ENCODE results near the gene SIX6. TPM values are rescaled to one million over a fixed set of nuclear protein-coding genes. Genes with fewer than 3 reads are reported as not detected.
A peak's percentile ranks its signal among the peaks of the same experiment; 100 is the strongest.

The SIX6 gene
- total and polyA plus RNA-seq, 2 experiments from 2014 or later: not detected

DNA sequence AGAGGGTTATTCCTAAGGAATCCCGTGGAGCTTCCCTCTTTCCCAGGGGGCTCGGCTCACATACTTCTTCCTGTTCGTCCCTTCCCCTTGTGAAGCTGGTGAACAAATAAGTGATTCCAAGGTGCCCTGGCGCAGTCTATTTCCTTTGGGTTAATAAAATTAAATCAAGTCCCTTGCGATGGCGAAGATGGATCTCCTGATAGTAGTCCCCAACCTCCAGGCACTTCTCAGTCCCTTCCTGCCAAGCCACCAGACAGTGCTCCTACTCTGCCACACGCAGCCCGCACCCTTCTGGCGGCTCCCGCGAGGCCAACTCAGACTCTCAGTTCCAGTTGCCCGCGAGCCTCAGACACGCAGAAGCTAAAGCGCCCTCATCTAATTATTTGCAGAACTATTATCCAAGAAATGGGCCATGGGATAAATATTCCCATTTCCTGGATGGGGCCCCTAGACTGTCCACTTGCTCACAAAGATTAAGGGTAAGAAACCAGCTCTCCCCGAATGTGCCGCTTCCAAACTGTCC is 2.4 kb upstream of the SIX6 start:
- H3K4me3 ChIP-seq: no peak overlapping the region
- H3K9me3 ChIP-seq (ENCODE audit: low read depth): no peaks in the 10 kb centered on the region
- H3K4me1 ChIP-seq (ENCODE audit: low read depth): peaks cover 4% of the 10 kb centered on the region
- H3K27ac ChIP-seq: no peak overlapping the region
- no peak for DNase-seq (ENCODE audit: low read depth in 1 of 2, low spot score in 1 of 2)
- TF ChIP-seq, protein P1, sequence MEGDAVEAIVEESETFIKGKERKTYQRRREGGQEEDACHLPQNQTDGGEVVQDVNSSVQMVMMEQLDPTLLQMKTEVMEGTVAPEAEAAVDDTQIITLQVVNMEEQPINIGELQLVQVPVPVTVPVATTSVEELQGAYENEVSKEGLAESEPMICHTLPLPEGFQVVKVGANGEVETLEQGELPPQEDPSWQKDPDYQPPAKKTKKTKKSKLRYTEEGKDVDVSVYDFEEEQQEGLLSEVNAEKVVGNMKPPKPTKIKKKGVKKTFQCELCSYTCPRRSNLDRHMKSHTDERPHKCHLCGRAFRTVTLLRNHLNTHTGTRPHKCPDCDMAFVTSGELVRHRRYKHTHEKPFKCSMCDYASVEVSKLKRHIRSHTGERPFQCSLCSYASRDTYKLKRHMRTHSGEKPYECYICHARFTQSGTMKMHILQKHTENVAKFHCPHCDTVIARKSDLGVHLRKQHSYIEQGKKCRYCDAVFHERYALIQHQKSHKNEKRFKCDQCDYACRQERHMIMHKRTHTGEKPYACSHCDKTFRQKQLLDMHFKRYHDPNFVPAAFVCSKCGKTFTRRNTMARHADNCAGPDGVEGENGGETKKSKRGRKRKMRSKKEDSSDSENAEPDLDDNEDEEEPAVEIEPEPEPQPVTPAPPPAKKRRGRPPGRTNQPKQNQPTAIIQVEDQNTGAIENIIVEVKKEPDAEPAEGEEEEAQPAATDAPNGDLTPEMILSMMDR (IDR thresholded peaks at IDR 0.05; ENCODE audit: low read depth, low read length): no peak
- H3K27me3 ChIP-seq: peaks cover 100% of the 10 kb centered on the region
- no peaks in the 10 kb centered on the region for H3K36me3 ChIP-seq

DNA sequence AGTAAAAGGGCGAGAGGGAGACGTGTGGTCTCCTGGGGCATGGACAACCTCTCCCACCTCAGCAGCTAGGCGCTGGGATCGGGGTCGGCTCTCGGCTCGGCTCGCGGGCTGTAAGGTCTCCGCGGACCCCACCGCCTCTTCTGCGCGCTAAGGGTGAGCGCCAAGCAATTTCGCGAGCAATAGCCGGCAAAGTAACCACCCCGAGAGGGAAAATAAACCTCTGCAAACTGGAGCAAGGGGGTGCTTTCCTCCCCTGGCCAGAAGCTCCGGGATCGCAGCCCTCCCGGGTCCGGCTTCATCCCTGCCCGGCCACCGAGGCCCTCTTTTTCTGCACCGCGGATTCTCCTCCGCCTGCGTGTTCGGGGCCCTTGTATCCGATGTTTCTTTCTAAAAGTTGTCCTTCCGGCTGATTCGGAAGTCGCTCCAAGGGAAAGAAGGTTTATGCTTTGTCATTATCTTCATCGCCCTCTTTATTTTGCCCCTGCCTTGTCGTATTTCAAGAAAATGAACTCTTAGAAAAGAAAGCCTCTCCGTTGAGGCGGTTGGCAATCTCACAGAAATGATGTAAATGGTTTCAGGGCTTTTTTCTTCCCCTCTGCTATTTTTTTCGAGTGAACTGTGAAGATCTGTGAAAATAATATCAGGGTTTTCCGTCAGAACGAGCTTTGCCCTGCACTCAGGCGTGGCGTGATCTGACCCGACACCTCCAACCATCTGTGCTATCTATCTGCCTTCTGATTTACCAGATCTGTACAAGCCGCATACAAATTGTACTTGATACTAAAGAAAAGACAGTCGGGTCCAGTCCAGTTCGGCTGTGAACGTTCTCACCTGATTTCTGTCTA is 1.7 kb upstream of the SIX6 start:
- no peak overlapping the region for H3K27ac ChIP-seq
- DNase-seq (ENCODE audit: low read depth in 1 of 2, low spot score in 1 of 2): no peak
- no peak overlapping the region for H3K4me3 ChIP-seq
- TF ChIP-seq, protein P1 (IDR thresholded peaks at IDR 0.05; ENCODE audit: low read depth, low read length): no peak
- H3K4me1 ChIP-seq (ENCODE audit: low read depth): peaks cover 4% of the 10 kb centered on the region
- no peaks in the 10 kb centered on the region for H3K36me3 ChIP-seq
- H3K9me3 ChIP-seq (ENCODE audit: low read depth): no peaks in the 10 kb centered on the region
- H3K27me3 ChIP-seq: peaks cover 100% of the 10 kb centered on the region

DNA sequence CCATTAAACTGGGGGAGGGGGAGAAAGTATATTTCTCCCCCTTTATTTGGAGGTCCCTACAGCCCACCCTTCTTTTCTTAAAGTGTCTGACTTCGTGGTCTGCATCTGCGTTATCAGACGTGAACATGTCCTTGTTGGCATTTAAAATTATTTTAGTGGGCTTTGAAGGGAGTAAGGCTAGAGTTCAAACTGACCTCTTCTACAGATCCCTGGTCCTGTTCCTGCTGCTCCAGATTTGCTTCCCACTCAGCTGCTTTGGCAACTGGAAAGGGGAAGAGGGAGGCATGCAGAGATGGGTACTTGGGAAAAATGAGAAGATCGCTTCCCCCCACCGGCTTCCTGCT is 611 bp upstream of the SIX6 start:
- no peak for DNase-seq (ENCODE audit: low read depth in 1 of 2, low spot score in 1 of 2)
- Histone ChIP-seq H3K9me3 (ENCODE audit: low read depth) (no peaks in the 10 kb centered on the region), H3K4me1 (ENCODE audit: low read depth) (peaks cover 4% of the 10 kb centered on the region), H3K27me3 (peaks cover 100% of the 10 kb centered on the region), H3K27ac (no peak overlapping the region), H3K36me3 (no peaks in the 10 kb centered on the region), H3K4me3 (no peak overlapping the region)
- TF ChIP-seq, protein P1 (IDR thresholded peaks at IDR 0.05; ENCODE audit: low read depth, low read length): no peak

DNA sequence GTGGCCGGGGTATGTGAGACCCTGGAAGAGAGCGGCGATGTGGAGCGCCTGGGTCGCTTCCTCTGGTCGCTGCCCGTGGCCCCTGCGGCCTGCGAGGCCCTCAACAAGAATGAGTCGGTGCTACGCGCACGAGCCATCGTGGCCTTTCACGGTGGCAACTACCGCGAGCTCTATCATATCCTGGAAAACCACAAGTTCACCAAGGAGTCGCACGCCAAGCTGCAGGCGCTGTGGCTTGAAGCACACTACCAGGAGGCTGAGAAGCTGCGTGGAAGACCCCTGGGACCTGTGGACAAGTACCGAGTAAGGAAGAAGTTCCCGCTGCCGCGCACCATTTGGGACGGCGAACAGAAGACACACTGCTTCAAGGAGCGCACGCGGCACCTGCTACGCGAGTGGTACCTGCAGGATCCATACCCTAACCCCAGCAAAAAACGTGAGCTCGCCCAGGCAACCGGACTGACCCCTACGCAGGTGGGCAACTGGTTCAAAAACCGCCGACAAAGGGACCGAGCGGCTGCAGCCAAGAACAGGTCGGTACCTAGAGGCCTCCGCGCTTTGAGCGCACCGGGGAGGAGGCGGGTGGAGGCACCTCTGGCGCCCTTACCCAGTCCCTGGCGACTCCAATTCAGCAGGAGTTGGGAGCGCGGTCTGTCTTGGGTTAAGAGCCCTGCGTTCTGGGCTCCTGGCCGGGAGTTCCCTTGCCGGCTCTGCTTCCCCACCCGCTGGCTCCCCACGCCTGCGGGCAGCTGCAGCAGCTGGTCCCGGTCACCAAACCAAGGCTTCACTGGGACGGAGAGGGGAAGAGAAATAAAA is 700 bp downstream of the SIX6 start:
- TF ChIP-seq, protein P1 (IDR thresholded peaks at IDR 0.05; ENCODE audit: low read depth, low read length): no peak
- no peaks in the 10 kb centered on the region for H3K9me3 ChIP-seq (ENCODE audit: low read depth)
- H3K36me3 ChIP-seq: no peaks in the 10 kb centered on the region
- DNase-seq (ENCODE audit: low read depth in 1 of 2, low spot score in 1 of 2): no peak
- peaks cover 100% of the 10 kb centered on the region for H3K27me3 ChIP-seq
- no peak overlapping the region for H3K27ac ChIP-seq
- H3K4me3 ChIP-seq: peak overlapping the region; percentile 28
- peaks cover 4% of the 10 kb centered on the region for H3K4me1 ChIP-seq (ENCODE audit: low read depth)

DNA sequence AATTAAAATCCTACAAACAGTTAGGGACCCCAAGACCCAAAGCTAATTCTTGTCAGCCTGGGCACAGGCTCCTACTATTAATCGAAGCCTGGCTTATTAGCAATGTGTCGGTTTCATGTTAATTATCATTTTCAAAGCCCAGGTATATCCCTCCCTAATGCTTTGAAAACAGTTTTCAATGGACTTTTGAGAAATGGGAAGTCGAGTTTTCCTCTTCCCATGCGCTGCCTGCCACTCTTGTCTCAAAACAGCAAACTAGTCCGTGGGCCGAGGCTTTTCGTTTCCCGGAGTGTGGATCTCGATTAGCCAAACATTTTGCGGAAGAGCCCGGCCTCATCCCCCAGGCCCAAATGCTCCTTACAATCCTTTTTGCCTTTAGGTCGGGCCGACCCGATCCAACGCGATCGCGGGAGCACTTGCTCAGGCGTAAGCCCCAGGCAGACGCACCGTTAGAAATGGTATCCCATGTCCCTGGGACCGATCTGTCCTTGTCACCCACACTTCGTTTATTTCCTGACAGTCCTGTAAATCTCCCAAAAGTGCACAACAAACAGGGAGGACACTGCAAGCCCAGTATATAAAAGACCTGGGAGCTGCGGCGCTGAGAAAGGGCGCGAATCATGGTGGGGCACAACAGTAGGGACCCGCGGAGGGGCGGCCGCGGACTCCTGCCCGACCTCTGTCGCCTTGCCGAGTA is 1.5 kb downstream of the SIX6 start:
- TF ChIP-seq, protein P1 (IDR thresholded peaks at IDR 0.05; ENCODE audit: low read depth, low read length): no peak
- Histone ChIP-seq H3K4me3 (no peak overlapping the region), H3K36me3 (no peaks in the 10 kb centered on the region), H3K27me3 (peaks cover 100% of the 10 kb centered on the region), H3K27ac (no peak overlapping the region), H3K4me1 (ENCODE audit: low read depth) (peaks cover 4% of the 10 kb centered on the region), H3K9me3 (ENCODE audit: low read depth) (no peaks in the 10 kb centered on the region)
- DNase-seq (ENCODE audit: low read depth in 1 of 2, low spot score in 1 of 2): no peak

All from cardiac muscle cell (in vitro differentiated cells and primary cell).